ENCODE data around the gene ACTN4. TPM values are rescaled to one million over a fixed set of nuclear protein-coding genes. Genes with fewer than 3 reads are reported as not detected.
"Not testable (repeated sequence)": the region's sequence is repeated elsewhere in the genome, so short reads cannot be mapped to it uniquely, and the experiment has no call there.

Gene ACTN4
- total RNA-seq, 1 donor from 2014 or later: 197 TPM

DNA sequence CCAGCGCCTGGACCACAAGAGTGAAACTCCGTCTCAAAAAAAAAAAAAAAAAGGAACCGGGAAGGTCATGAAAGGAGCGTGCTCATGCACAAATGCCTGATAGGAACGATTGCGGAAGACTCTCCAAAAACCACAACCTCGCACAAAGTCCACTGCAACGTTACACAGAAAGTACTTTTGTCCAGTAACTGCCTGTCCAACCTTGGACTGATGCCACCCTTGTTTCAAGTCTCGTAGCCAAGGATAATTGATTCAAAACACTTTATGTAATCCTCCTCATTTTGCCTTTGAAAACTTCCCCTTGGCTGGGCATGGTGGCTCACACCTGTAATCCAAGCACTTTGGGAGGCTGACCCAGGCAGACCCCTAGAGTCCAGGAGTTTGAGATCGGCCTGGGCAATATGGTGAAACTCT lies 112.1 kb downstream of the ACTN4 start:
- no peaks in the 10 kb centered on the region for H3K36me3 Mint-ChIP-seq (ENCODE audit: low read depth)
- H3K4me3 Mint-ChIP-seq: no peak overlapping the region
- intact Hi-C loops (cut with micrococcal nuclease): no loop called here
- DNase-seq (no peak), ATAC-seq (ENCODE audit: low read depth) (no peak)
- H3K4me1 Mint-ChIP-seq: peaks cover 8% of the 10 kb centered on the region
- H3K27me3 Mint-ChIP-seq: peaks cover 2% of the 10 kb centered on the region
- TF ChIP-seq, protein P1, sequence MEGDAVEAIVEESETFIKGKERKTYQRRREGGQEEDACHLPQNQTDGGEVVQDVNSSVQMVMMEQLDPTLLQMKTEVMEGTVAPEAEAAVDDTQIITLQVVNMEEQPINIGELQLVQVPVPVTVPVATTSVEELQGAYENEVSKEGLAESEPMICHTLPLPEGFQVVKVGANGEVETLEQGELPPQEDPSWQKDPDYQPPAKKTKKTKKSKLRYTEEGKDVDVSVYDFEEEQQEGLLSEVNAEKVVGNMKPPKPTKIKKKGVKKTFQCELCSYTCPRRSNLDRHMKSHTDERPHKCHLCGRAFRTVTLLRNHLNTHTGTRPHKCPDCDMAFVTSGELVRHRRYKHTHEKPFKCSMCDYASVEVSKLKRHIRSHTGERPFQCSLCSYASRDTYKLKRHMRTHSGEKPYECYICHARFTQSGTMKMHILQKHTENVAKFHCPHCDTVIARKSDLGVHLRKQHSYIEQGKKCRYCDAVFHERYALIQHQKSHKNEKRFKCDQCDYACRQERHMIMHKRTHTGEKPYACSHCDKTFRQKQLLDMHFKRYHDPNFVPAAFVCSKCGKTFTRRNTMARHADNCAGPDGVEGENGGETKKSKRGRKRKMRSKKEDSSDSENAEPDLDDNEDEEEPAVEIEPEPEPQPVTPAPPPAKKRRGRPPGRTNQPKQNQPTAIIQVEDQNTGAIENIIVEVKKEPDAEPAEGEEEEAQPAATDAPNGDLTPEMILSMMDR (IDR thresholded peaks at IDR 0.05): no peak
- POLR2A ChIA-PET: interaction anchor here (1.5 kb wide), 1 partner anchor 15 kb away, joined by 3 read pairs; no protein-coding TSS in a partner anchor
- H3K9me3 Mint-ChIP-seq: peaks cover 3% of the 10 kb centered on the region
- CTCF ChIA-PET: no interaction called here
- H3K27ac Mint-ChIP-seq: no peak overlapping the region

DNA sequence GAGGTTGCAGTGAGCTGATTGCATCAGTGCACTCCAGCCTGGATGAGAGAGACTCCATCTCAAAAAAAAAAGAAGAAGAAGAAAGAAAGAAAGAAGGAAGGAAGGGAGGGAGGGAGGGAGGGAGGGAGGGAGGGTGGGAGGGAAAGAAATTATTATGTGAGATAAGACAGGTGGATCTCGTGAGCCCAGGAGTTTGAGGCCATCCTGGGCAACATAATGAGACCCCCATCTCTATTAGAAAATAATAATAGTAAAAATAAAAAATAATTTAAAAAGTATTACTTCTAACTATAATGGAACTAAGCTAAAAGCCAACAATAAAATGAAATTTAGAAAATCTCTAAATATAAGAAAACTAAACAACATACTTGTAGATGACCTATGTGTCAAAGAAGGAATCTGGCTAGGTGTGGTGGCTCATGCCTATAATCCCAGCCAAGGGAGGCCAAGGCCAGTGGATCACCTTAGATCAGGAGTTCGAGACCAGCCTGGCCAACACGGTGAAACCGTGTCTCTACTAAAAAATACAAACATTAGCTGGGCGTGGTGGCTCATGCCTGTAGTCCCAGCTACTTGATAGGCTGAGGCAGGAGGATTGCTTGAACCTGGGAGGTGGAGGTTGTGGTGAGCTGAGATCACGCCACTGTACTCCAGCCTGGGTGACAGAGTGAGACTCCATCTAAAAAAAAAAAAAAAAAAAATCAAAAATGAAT lies 113.5 kb downstream of the ACTN4 start:
- intact Hi-C loops (cut with micrococcal nuclease); H3K4me1 Mint-ChIP-seq; H3K27me3 Mint-ChIP-seq; DNase-seq; H3K9me3 Mint-ChIP-seq; H3K36me3 Mint-ChIP-seq (ENCODE audit: low read depth); H3K4me3 Mint-ChIP-seq; H3K27ac Mint-ChIP-seq; ATAC-seq (ENCODE audit: low read depth): not testable (repeated sequence)
- ChIA-PET POLR2A (interaction anchor here (0.6 to 1.5 kb wide), 5 partner anchors 14 to 350 kb away, joined by 3 to 6 read pairs (median 3); no protein-coding TSS in a partner anchor), CTCF (interaction anchor here (0.9 to 1.2 kb wide), 2 partner anchors 9 to 169 kb away, joined by 3 read pairs; partner anchors contain the start of genes MRPS12 and SARS2)

DNA sequence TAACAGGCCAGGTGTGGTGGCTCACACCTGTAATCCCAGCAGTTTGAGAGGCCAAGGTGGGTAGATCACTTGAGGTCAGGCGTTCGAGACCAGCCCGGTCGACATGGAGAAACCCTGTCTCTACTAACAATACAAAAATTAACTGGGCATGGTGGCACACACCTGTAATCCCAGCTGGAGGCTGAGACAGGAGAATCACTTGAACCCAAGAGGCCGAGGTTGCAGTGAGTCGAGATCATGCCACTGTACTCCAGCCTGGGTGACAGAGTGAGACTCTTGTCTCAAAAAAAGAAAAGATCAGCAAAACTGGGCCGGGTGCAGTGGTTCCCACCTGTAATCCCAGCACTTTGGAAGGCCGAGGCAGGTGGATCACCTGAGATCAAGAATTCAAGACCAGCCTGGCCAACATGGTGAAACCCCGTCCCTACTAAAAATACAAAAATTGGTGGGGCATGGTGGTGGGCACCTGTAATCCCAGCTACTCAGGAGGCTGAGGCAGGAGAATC lies 114.5 kb downstream of the ACTN4 start:
- ATAC-seq (ENCODE audit: low read depth); H3K27me3 Mint-ChIP-seq; H3K27ac Mint-ChIP-seq; H3K36me3 Mint-ChIP-seq (ENCODE audit: low read depth); H3K4me3 Mint-ChIP-seq; H3K9me3 Mint-ChIP-seq; DNase-seq; H3K4me1 Mint-ChIP-seq; intact Hi-C loops (cut with micrococcal nuclease): not testable (repeated sequence)
- ChIA-PET POLR2A (interaction anchor here (0.6 to 0.7 kb wide), 2 partner anchors 145 to 349 kb away, joined by 3 to 4 read pairs; no protein-coding TSS in a partner anchor), CTCF (interaction anchor here (0.9 to 1.2 kb wide), 2 partner anchors 8 to 168 kb away, joined by 3 read pairs; partner anchors contain the start of genes MRPS12 and SARS2)

DNA sequence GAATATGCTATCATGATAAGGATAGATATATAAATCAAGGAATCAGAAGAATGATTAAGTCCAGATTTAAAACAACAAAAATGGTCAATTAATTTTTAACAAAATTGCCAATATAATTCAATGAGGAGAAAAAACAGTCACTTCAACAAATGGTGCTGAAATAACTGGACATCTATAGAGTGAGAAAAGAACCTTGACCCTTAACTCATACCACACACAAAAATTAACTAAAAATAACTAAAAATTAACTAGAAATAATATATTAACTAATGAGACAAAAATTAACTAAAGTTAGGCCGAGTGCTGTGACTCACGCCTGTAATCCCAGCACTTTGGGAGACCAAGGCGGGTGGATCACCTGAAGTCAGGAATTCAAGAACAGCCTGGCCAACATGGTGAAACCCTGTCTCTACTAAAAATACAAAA lies 116.4 kb downstream of the ACTN4 start:
- no peaks in the 10 kb centered on the region for H3K36me3 Mint-ChIP-seq (ENCODE audit: low read depth)
- H3K9me3 Mint-ChIP-seq: no peaks in the 10 kb centered on the region
- TF ChIP-seq, protein P1 (IDR thresholded peaks at IDR 0.05): no peak
- ChIA-PET POLR2A (no interaction called here), CTCF (no interaction called here)
- H3K27ac Mint-ChIP-seq: no peak overlapping the region
- no peaks in the 10 kb centered on the region for H3K27me3 Mint-ChIP-seq
- DNase-seq (no peak), ATAC-seq (ENCODE audit: low read depth) (no peak)
- intact Hi-C loops (cut with micrococcal nuclease): no loop called here
- peaks cover 11% of the 10 kb centered on the region for H3K4me1 Mint-ChIP-seq
- H3K4me3 Mint-ChIP-seq: no peak overlapping the region

DNA sequence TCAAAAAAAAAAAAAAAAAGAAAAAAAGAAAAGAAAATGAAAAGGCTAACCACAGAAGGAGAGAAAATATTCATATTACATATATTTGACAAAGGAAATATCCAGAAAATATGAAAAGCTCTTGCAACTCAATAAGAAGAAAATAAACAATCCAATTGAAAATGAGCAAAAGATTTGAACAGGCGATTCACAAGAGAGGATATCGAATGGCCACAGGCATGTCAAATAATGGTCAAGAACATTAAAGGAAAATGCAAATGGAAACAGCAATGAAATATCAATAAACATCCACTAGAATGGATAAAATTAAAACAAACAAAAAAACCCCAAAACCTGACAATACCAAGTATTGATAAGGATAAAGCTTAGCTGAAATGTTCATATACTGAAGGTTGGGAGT lies 117.8 kb downstream of the ACTN4 start:
- no peaks in the 10 kb centered on the region for H3K36me3 Mint-ChIP-seq (ENCODE audit: low read depth)
- H3K4me3 Mint-ChIP-seq: no peak overlapping the region
- no peaks in the 10 kb centered on the region for H3K9me3 Mint-ChIP-seq
- H3K27ac Mint-ChIP-seq: no peak overlapping the region
- H3K27me3 Mint-ChIP-seq: no peaks in the 10 kb centered on the region
- intact Hi-C loops (cut with micrococcal nuclease): no loop called here
- CTCF ChIA-PET: no interaction called here
- no peak for ATAC-seq (ENCODE audit: low read depth)
- TF ChIP-seq, protein P1 (IDR thresholded peaks at IDR 0.05): no peak
- peaks cover 18% of the 10 kb centered on the region for H3K4me1 Mint-ChIP-seq
- no peak for DNase-seq
- POLR2A ChIA-PET: no interaction called here

DNA sequence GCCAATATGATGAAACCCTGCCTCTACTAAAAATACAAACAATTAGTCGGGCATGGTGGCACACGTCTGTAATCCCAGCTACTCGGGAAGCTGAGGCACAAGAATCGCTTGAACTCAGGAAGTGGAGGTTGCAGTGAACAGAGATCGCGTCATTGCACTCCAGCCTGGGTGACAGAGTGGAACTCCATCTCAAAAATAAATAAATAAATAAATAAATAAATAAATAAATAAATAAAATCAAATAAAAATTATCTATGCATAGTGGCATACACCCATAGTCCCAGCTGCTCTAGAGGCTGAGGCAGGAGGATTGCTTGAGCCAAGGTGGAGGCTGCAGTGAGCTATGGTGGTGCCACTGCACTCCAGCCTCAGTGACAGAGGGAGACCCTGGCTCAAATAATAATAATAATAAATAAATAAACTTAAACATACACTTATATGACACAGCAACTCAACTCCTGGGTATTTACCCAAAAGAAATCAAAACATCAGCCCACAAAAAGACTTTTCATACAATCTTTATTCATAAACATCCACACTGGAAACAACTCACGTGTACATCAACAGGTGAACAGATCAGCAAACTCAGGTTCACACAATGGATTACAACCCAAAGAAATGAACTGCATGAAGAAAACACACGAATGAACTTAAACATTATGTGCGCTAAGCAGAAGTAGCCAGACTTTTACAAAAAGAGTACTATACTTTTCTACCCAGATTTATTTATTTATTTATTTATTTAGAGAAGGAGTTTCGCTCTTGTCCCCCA lies 119.0 kb downstream of the ACTN4 start:
- Mint-ChIP-seq H3K4me1 (peaks cover 18% of the 10 kb centered on the region), H3K9me3 (no peaks in the 10 kb centered on the region), H3K27me3 (no peaks in the 10 kb centered on the region), H3K27ac (no peak overlapping the region), H3K36me3 (ENCODE audit: low read depth) (no peaks in the 10 kb centered on the region), H3K4me3 (no peak overlapping the region)
- ATAC-seq (ENCODE audit: low read depth) (no peak), DNase-seq (no peak)
- TF ChIP-seq, protein P1 (IDR thresholded peaks at IDR 0.05): no peak
- ChIA-PET POLR2A (no interaction called here), CTCF (no interaction called here)
- intact Hi-C loops (cut with micrococcal nuclease): no loop called here
